ENCODE data around the gene RAB15.

Gene RAB15

DNA sequence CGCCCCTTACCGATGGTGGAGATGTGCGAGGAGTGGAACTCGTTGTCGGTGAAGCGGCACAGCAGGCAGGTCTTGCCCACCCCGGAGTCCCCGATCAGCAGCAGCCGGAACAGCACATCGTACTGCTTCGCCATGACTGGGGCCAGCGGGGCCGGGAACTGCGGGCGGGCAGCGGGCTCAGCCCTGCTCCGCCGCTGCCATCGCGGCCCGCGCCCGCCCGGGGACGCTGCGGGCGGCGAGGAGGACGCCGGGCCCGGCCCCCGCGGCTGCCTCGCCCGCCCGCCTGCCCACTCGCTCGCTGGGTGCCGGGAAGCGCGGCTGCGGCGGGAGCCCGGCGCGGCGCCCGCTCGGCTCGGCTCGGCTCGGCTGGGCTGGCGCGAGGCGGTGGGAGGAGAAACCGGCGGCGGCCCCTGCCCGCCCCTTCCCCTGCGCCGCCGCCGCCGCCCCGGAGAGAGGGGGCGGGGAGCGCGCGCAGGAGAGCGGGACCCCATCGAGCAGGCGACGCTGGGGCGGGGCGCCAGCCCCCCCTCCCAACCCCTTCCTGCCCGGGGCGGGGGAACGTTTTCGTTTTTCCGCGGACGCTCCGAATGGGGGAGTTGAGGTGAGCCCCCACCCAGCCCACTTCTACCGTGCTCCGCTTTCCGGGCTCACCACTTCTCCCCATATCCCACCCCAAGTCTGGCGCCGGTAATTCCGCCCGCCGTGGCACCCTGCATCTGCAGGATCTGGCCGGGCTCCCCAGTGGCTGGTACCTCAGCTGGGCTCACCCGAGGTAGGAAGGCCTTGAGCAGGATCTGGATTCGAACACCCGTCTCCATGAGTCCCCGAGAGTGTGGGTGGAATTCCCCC is at the start of gene RAB15:
Gene RAB15, minus strand, starts transcription at position 394 of the 849 bp plus-strand sequence. Its CDS starts 260 bp downstream, at position 134.
- ATAC-seq (peak; percentile 65), DNase-seq (peak; percentile 46)

DNA sequence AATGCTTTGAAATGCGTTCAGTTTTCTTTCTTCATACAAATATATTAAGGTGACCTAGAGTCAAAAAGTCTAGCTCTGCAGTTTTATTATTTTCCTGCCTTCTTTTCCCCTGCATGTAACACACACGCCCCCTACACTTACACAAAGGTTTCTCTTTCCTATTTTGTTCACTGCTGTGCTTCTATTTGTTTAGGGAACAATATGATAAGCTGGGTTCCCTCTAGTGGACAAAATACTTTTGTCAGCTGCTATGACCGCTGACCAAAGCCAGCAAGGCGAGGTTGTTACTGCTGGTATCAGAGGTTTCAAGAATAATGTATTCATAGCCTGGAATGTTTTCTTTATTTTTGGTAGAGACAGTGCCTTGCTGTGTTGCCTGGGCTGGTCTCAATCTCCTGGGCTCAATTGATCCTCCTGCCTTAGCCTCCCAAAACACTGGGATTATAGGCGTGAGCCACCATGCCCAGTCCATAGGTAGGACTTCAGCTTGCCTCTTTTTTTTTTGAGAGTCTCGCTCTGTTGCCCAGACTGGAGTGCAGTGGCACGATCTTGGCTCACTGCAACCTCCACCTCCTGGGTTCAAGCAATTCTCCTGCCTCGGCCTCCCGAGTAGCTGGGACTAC is 47.9 kb upstream of the RAB15 start:
- DNase-seq = no peak
- ATAC-seq = peak; percentile 46

DNA sequence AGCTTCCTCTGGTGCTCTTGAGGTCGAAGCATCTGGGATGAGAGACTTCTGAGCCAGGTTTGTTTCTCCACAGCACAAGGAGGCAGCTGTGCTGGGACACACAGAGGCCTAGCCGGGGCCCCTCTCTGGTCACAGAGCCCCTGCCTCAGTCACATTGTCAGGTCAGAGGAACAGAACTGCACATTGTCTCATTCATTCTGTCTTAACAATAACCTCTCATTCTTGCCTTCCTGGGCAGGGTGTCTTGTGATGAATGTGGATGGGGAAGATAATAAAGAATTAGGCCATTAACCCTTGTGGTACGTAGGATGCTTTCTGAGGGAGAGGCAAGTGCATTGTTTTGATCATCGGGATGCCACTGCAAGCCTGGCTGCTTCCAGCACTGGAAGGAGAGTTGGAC is 44.3 kb upstream of the RAB15 start:
- ATAC-seq (no peak), DNase-seq (no peak)

DNA sequence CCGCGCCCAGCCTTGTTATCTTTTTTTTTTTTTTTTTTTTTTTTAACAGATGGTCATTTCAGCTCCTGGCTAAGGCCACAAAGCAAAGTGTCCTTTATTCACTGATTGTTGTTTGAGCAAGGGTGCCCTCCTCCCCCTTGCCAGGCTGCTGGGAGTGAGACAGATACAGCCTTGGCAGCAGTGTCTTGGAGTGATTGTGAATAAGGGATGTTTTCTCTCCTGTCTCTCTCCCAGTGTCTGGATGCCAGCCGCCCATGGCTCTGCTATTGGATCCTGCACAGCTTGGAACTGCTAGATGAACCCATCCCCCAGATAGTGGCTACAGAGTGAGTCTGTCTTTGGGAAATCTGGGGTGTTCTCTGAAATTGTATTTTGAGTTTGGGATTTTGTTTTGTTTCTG is 43.3 kb upstream of the RAB15 start:
- no peak for DNase-seq
- no peak for ATAC-seq

DNA sequence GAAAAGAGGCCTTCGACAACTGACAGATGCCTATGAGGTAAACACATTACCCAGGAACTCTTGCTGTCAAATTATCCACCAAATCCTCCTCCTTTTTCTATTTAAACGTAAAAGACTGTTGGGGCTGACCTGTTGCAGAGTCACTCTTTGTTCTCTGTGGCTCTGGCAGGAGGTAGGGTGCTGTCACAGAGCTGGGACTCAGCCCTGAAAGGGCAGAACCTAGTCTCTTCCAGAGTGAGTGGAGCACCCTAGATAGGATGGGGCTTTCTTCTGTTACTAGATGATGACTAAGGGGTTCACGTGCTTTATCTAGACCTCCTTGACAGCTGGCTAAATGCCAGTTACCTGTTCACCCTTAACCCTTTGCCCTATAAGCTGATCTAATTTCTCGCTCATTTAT is 40.2 kb upstream of the RAB15 start:
- ATAC-seq = no peak
- no peak for DNase-seq

DNA sequence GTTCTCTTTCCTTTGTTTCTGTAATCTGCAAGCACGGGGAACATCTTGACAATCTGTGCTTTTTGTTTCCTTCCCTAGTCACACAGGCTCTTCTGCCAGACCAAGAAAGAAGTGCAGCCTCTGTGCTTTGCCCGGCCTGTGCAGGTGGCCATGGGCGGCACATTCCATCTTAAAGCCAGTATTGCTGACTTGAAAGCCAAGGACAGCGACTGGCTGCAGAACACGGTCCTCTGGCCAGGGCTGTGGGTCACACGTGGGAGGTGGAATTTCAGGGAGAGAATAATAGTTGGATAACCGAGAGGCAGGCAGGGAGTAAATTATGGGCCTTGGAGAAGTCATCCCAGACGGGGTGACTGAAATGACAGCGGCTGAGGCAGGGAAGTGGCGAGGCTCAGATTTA is 39.4 kb upstream of the RAB15 start:
- DNase-seq (no peak), ATAC-seq (no peak)

DNA sequence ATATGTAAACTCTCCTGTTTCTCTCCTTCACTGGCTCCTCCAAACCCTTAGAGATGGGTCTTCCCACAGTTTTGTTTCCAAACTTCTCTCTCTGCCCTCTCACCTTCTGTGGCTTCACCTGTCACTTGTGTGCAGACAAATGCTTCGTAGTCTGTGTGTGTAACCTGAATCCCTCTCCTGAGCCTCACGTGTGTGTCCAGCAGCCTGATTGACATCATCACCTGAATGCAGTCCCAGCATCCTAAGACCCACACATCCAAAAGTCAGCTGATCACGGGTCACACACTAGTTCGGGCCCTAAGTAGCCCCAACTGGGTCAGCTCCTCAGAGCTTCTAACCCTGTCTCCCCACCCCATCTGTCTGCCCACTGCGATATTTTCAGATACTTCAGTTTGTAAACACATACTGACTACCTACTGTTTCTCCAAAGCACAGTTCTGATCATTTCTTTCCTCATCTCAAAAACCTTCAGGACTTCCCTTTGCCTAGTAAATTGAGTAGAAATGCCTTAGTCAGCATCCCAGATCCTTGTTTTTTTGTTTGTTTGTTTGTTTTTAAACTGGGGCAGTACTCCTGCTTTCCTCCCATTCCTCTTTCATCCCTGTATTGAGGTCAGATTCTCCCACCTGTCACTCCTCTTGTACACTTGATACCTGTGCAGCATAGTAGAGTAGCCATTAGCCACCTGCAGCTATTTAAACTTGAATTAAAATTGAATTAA is 38.2 kb upstream of the RAB15 start:
- no peak for DNase-seq
- ATAC-seq = no peak

DNA sequence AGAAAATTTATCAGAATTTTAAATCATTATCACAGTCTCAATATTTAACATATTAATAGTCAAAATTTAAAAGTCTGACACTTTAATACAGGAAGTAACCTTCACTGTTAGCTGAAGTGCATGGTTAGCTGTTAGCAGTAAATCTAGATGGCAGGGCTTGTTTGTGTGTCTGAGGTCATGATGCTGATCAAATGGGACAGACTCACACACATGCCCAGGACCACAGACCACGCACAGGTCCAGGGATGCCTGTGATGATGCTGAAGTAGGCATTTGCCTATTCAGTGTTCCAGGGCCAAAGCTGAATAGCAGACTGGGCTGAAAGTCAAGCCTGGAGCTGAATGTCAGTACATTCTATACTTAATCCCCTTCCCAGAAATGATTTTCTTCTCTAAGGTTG is 35.1 kb upstream of the RAB15 start:
- DNase-seq (no peak), ATAC-seq (no peak)

DNA sequence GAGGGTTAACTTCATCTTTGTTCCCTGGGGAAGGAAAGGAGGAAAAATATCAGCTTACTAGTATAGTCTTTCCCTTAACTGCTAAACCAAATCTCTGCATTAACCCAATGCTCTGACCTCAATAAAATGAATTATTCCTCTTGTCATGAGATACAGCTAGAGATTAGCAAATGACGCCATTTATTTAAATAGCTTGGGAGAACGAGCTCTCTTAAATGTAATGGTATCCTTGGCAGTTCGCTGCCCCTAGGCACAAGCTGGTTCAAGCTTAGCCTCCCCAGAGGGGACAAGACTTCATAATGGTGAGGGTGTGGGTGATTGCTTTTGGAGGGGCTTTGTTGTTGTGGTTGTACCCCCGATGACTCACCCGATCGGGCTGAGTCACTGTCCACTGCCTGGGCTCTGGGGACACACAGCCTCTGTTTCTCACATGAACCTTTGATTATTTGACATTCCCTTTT is 34.2 kb upstream of the RAB15 start:
- no peak for ATAC-seq

DNA sequence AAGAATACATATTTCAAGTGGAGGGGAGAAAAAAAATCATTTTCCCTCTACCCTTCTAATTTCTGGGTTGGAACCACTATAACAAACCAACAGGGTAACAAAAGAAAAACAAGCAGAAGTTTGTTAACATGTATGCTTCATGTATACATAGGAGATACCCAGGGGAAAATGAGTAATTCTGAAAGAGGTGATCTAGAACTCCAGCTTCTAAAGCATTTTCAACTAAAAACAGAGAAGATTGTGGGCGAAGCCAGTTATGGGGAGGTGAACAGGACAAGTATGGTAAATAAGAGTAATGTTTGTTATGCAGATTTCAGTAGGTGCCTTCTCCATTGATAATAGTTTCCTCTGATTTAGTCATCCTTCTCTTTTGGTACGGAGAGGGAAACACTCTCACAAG is 31.3 kb upstream of the RAB15 start:
- DNase-seq = no peak
- ATAC-seq = peak; percentile 61

More for the DNA sequence above, 34.2 kb upstream of the RAB15 start:
- no peak for DNase-seq

DNA sequence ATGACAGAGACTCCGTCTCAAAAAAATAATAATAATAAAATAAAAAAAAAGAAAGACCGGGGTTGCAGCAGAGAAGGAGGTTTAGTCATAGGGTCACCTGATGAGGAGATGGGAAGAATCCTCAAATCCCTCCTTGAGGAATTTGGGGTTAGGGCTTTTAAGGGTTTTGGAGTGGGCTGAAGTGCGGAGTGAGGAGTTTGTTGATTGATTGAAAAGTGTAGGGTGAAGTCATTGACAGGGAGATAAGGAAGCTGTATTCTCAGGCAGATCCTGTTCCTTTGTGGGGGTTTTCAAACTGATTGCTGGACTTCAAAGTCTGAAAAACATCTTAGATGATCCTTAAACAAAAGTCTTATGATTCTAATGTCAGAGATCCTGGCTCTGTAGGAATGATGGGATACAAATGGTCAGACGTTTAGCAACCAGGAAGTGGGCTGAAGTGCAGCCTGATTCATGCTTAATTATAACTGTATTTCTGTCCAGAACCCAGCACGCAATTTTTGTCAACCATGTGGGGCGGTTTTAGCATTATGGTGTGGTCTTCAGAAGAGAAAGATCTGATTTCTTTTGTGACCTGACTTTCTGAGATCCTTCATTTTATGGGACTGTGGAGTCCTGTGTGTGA is 30.6 kb upstream of the RAB15 start:
- DNase-seq = no peak

DNA sequence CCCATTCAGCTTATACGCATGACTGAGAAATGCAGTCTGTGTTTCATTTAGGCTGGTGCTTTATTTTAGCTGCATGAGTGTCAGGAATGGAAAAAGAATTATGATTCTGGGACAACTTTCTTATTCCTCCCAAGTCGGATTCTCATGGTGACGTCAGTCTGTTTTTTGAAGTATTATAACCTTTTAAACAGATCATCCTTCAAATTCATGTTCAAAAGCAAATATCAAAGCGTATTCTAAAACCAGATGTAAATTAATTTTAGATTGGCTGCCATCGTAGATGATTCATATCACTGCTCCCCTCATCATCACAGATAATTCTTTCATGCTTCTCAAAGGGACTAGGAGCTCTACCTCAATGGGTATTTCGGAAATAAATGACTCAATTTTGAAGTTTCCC is 29.6 kb upstream of the RAB15 start:
- ATAC-seq = no peak
- no peak for DNase-seq

More for the DNA sequence above, 30.6 kb upstream of the RAB15 start:
- ATAC-seq = no peak

DNA sequence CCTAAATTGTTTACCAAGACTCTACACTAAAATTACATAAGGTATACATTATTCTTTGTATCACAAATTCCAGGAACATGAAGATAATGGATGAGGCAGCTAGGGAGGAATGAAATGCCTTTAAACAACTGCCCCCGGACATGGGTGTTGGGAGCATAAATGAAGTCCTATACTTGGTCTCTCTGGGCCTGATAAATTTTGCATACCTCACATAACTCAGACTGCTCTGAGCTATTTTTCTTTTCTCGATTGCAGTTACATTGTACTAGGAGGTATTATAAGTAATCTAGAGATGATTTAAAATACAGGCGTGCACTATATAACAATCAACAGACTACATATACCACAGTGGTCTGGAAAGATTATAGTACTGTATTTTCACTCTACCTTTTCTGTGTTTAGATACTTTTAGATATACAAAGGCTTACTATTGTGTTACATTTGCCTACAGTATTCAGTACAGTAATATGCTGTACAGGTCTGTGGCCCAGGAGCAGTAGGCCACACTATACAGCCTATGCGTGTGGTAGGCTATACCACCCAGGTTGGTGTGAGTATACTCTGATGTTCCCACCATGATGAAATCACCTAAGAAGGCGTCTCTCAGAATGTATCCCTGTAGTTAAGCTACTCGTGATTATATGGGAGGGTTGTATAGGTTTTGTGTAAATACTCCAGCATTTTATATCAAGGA is 28.9 kb upstream of the RAB15 start:
- DNase-seq (no peak), ATAC-seq (no peak)

DNA sequence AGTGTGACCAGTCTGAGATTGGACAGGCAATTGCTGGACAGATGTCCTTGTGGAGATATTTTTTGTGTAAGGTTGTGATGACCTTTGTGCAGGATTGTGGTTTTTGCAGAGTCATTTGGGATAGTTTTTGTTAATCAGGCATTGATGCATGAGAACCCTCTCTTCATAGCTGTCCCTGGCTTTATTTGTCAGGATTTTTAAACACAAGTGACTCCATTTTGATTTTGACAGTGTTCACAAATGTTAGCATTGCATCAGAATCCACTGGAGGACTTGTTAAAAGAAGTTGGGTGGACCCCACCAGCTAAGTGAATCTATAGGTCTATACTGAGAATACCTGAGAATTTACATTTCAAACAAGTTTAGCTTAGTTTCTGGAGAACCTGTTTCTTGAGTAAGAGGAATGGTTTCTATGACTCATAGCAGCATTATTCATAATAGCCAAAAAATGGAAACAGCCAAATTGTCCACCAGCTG is 26.4 kb upstream of the RAB15 start:
- no peak for DNase-seq
- peak; percentile 73 for ATAC-seq

DNA sequence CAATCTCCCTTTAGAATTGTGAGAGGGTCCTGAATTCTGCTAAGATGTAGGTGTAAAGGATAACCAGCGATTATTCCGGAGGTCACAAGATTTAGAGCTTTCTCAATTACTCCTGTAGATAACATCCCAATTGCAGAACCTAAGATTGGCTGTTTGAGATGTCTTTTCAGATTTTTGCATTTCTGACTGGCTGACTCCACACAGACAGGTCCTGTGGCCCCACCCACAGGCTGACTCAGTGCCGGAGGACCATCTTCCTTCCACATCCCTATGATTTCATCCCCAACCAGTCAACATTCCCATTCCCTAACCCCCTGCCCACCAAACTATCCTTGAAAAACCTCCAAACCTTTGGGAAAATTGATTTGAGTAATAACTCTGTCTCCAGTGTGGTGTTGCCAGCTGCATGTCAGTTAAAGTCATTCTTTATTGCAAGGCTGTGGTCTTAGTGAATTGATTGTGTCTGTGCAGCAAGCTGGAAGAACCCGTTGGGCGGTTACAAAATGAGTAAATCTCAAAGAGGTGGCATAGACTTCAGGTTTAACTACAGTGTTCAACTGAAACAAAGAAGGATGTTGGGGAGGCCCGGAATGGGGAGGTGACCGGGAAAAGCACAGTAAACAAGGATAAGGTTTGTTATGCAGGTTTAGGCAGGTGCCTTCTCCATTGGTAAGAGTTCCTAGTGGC is 25.1 kb upstream of the RAB15 start:
- DNase-seq = no peak
- ATAC-seq = no peak

DNA sequence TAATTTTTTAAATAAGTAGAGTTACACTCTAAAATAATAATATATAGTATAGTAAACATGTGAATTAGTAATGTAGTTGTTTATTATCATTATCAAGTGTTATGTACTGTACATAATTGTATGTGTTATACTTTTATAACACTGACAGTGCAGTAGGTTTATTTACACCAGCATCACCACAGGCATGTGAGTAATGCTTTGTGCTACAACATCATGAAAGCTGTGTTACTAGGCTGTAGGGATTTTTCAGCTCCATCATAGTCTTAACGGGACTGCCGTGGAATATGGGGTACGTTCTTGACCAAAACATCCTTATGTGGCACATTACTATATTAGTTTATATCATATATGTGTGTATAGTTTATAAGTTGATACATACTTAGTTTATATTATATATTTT is 23.2 kb upstream of the RAB15 start:
- DNase-seq = no peak
- ATAC-seq = no peak

DNA sequence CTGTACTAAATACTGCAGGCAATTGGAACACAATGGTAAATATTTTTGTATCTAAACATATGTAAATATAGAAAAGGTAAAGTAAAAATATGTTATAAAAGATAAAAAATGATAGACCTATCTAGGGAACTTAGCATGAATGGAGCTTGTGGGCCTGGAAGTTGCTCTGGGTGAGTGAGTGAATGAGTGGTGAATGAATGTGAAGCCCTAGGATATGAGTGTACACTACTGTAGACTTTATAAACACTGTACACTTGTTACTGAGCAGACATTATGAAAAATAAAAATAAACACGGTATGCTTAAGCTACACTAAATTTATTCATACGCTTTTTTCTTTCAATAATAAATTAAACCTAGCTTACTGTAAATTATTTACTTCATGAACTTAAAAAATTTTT is 22.4 kb upstream of the RAB15 start:
- no peak for ATAC-seq
- no peak for DNase-seq

DNA sequence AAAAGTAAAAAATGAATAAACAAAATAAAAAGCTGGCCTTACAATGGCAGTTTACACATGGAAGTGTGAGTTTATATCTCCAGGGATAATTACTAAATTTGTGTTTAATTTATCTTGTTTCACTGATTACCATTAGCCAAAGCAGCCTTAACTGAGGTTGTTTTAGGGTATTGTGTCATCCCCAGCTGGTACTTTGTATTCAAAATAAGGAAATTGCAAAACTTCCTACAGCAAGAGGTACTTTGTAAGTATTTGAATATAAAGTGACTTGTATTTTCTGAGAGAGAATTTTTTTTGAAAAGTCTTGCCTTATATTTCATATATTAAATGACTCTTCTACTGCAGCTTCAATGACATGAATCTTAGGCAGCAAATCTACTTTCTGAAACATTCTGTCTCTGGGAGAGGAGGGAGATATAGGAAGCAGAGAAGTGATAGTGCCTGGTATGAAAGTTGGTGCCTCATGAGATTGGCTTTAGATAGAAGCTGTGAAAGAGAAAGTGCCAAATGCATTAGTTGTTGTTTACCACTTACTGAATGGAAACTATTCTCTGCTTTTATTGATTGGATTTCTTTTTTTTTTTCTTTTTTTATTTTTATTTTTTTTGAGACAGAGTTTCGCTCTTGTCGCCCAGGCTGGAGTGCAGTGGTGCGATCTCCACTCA is 21.3 kb upstream of the RAB15 start:
- DNase-seq (no peak), ATAC-seq (no peak)

DNA sequence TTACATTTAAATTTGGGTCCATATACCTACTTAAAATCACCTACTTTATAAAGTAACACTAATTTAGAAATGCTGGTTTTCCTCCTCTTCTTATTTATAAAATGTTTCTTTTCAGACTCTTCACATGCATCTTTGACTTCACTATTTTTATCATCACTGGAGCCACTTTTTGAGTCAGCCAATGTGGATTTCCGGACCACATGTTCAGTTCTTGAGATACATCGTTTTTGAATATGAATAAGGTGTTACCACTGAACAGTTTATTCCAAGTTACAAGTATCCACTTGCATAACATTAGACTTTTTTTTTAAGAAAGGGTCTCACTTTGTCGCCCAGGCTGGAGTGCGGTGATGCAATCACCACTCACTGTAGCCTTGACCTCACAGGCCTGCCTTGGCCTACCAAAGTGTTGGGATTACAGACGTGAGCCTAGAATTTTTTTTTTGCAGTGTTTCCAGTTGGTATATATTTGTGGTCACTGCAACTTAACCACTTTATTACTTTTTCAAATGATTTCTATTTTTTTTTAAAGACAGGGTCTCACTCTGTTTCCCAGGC is 20.3 kb upstream of the RAB15 start:
- DNase-seq (no peak), ATAC-seq (no peak)

DNA sequence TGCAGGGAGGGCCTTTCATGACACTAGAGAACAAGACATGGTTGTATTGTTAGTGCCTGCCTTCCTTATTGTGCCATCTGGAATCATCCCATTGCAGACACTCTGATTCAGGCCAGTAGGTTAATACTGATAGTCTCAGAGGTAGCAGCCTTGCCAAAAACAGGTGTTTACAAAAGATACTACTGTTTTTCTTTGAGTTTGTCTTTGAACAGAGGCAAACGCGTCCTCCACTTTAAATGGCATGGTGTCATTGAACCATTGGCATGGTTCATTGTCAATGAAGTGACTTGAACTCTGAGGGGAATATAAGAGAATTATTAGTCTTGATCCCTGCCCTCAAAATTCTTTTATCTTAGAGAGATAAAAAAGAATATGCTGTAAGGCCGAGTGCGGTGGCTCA is 18.8 kb upstream of the RAB15 start:
- ATAC-seq = no peak
- no peak for DNase-seq

Measured in stimulated activated naive CD8-positive, alpha-beta T cell treated with anti-CD3 and anti-CD28 coated beads, Interleukin-15, Interleukin-2, amounts not matched to agents 100 U/mL and 50 U/mL, for 24 hours (primary cell).